Epithelial cell of prostate (primary cell): ENCODE data around the gene GSPT2.
"Not testable (repeated sequence)": the region's sequence is repeated elsewhere in the genome, so short reads cannot be mapped to it uniquely, and the experiment has no call there.

ENCODE experiments used
- DNase-seq: peaks from one replicate; pipeline ENCODE4 v3.0.0-alpha.2; 2011; ENCODE audit warnings: low read depth, low spot score
- H3K27ac ChIP-seq: fragments of 450-650 bp; 2 replicates; pipeline ENCODE4 v1.5.1; 2017; ENCODE audit warnings: mild to moderate bottlenecking

Gene GSPT2

GRCh38 chrX:51743179-51743957 is at the start of gene GSPT2:
Gene GSPT2, plus strand, starts transcription at chrX:51743442. Its CDS starts 185 bp downstream, at chrX:51743627.
- DNase-seq, result no peak
- H3K27ac ChIP-seq, result no peak within 1 kb of the TSS

- DNase-seq, result no peak
- no peak overlapping the region for H3K27ac ChIP-seq
Observed at GRCh38 chrX:51694254-51694653, 49.0 kb upstream of the GSPT2 start.

- DNase-seq, result no peak
- H3K27ac ChIP-seq, result no peak overlapping the region
Observed at GRCh38 chrX:51697397-51697796, 45.8 kb upstream of the GSPT2 start.

GRCh38 chrX:51710277-51711164 is 32.7 kb upstream of the GSPT2 start, which contains the start of gene CENPVL1:
Gene CENPVL1, plus strand, starts transcription at chrX:51710512. Its CDS starts 0 bp downstream, at chrX:51710512.
- DNase-seq, H3K27ac ChIP-seq: not testable (repeated sequence)

- not testable (repeated sequence) for DNase-seq, H3K27ac ChIP-seq
Observed at GRCh38 chrX:51712943-51713647, 30.1 kb upstream of the GSPT2 start.

- no peak for DNase-seq
- H3K27ac ChIP-seq, result no peak overlapping the region
Observed at GRCh38 chrX:51728202-51728601, 15.0 kb upstream of the GSPT2 start.

- H3K27ac ChIP-seq, result no peak overlapping the region
- no peak for DNase-seq
Observed at GRCh38 chrX:51737091-51737490, 6.2 kb upstream of the GSPT2 start.

- DNase-seq, result no peak
- no peak overlapping the region for H3K27ac ChIP-seq
Observed at GRCh38 chrX:51742586-51742985, 656 bp upstream of the GSPT2 start.

GRCh38 chrX:51747671-51748070 is 4.4 kb downstream of the GSPT2 start:
- no peak for DNase-seq
- H3K27ac ChIP-seq, result no peak overlapping the region

GRCh38 chrX:51759055-51759839 is 16.0 kb downstream of the GSPT2 start:
- no peak for DNase-seq
- no peak overlapping the region for H3K27ac ChIP-seq

- DNase-seq, result no peak
Observed at GRCh38 chrX:51760657-51761056, 17.4 kb downstream of the GSPT2 start.

GRCh38 chrX:51766546-51766945 is 23.3 kb downstream of the GSPT2 start:
- DNase-seq, result no peak
- H3K27ac ChIP-seq, result no peak overlapping the region

More at GRCh38 chrX:51760657-51761056, 17.4 kb downstream of the GSPT2 start:
- no peak overlapping the region for H3K27ac ChIP-seq

GRCh38 chrX:51776851-51777250 is 33.6 kb downstream of the GSPT2 start:
- DNase-seq, result no peak
- H3K27ac ChIP-seq, result no peak overlapping the region

- no peak for DNase-seq
- H3K27ac ChIP-seq, result no peak overlapping the region
Observed at GRCh38 chrX:51779306-51779705, 36.1 kb downstream of the GSPT2 start.

GRCh38 chrX:51795136-51795535 is 51.9 kb downstream of the GSPT2 start:
- H3K27ac ChIP-seq, result no peak overlapping the region
- DNase-seq, result no peak
